Ishikawa (cell line): ENCODE data around the gene SLX4.

Source experiments
- CEBPB ChIP-seq: IDR thresholded peaks from 2 replicates; pipeline ENCODE4 v1.6.1; 2012
- EP300 ChIP-seq: IDR thresholded peaks from 2 replicates; pipeline ENCODE4 v1.6.1; 2012; ENCODE audit warnings: borderline replicate concordance

DNA sequence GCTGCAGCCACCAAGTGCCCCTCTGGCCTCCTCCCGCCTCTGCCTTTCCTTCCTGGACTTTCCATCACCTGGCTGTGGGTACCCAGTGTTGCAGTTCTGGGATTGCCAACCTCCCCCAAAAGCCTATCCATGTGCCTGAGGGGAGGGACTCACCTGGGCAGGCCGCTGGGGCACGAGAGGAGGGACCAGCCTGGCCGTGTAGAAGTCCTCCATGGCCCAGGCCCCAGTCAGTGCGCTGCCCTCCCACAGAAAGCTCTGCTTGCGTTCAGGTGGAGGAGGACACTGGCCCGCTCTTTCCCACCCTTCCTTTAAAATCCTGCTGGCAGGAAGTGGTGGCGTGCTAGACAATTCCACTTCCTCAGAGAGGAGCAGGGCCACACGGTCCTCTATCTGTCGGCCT, 14.2 kb downstream of the SLX4 start:
- TF ChIP-seq CEBPB (no peak), EP300 (no peak)
